DOHH2 (cell line): ENCODE measurements around the gene ACTR10.

Source experiments
- H3F3A ChIP-seq: fragments of 200-600 bp; sonication (generic), shearing (Covaris generic); 2 replicates; pipeline ENCODE4 v1.6.0; 2016; ENCODE audit warnings: antibody characterized with exemption, mild to moderate bottlenecking; ENCODE audit not compliant: control insufficient read depth, insufficient read depth
- H3K27ac ChIP-seq: fragments of 200-600 bp; sonication (generic); 2 replicates; pipeline ENCODE4 v1.5.1; 2014; ENCODE audit warnings: low read depth, mild to moderate bottlenecking, low read length, moderate library complexity
- H3K27me3 ChIP-seq: fragments of 200-600 bp; sonication (generic); 2 replicates; pipeline ENCODE4 v1.6.1; 2014; ENCODE audit warnings: mild to moderate bottlenecking, low read length, mixed read lengths; ENCODE audit not compliant: control insufficient read depth
- H3K36me3 ChIP-seq: fragments of 200-600 bp; sonication (generic); 2 replicates; pipeline ENCODE4 v1.6.1; 2014; ENCODE audit warnings: mild to moderate bottlenecking, low read length, moderate library complexity, mixed read lengths; ENCODE audit not compliant: control insufficient read depth
- H3K4me1 ChIP-seq: fragments of 200-600 bp; sonication (generic); 2 replicates; pipeline ENCODE4 v1.6.1; 2014; ENCODE audit warnings: mild to moderate bottlenecking, low read length, mixed read lengths; ENCODE audit not compliant: control insufficient read depth
- H3K4me2 ChIP-seq: fragments of 200-600 bp; sonication (generic); 2 replicates; pipeline ENCODE4 v1.6.0; 2014; ENCODE audit warnings: mild to moderate bottlenecking, low read length, moderate library complexity
- H3K4me3 ChIP-seq: fragments of 200-600 bp; sonication (generic); 2 replicates; pipeline ENCODE4 v1.5.1; 2014; ENCODE audit warnings: mild to moderate bottlenecking, low read length, mixed read lengths
- H3K79me2 ChIP-seq: fragments of 200-600 bp; sonication (generic); 2 replicates; pipeline ENCODE4 v1.6.1; 2014; ENCODE audit warnings: mild to moderate bottlenecking, low read length, mixed read lengths; ENCODE audit not compliant: control insufficient read depth
- H3K9me2 ChIP-seq: fragments of 200-600 bp; sonication (generic); replicated peaks from 2 replicates; pipeline ENCODE4 v1.6.1; 2014; ENCODE audit warnings: mild to moderate bottlenecking, low read length, mixed read lengths; ENCODE audit not compliant: control insufficient read depth
- H3K9me3 ChIP-seq: fragments of 200-600 bp; sonication (generic); 2 replicates; pipeline ENCODE4 v1.6.1; 2014; ENCODE audit warnings: antibody characterized with exemption, low read length, mixed read lengths; ENCODE audit not compliant: control insufficient read depth, insufficient read depth
- H4K20me1 ChIP-seq: fragments of 200-600 bp; sonication (generic); 2 replicates; pipeline ENCODE4 v1.6.0; 2014; ENCODE audit warnings: low read depth, mild to moderate bottlenecking, antibody characterized with exemption, low read length, moderate library complexity; ENCODE audit not compliant: control insufficient read depth, insufficient read depth
- EZH2phosphoT487 ChIP-seq: fragments of 200-600 bp; sonication (generic); IDR thresholded peaks from 2 replicates; pipeline ENCODE4 v1.6.1; 2017; ENCODE audit warnings: borderline replicate concordance, mild to moderate bottlenecking, antibody characterized with exemption, low read length, moderate library complexity, mixed read lengths
- TF ChIP-seq, protein P1 (sequence below): fragments of 200-600 bp; sonication (generic); IDR thresholded peaks from one replicate; pipeline ENCODE4 v1.5.1; 2014; ENCODE audit warnings: antibody characterized with exemption, mild to moderate bottlenecking, low read depth, low read length; ENCODE audit not compliant: poor library complexity, severe bottlenecking

Gene ACTR10

DNA sequence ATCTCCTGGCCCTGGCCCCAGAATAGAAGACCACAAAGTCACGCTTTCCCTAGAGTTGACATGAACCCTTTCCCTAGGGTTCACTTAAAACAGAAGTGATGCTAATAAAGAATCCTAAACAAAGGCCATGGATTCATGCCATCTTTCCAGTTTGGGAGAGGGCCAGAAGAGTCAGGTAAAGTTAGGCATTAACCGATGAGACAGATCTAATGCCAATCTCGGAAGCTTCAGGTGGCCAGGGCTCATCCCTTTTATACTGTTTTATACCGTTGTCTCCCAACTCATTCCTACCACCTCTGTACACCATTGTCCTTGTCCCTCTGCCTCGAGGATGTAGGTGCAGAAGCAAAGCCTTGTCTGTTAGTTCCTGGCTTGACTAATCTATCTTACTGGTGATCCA lies 22.8 kb upstream of the ACTR10 start:
- Histone ChIP-seq H3K4me2 (no peak overlapping the region), H3K36me3 (no peaks in the 10 kb centered on the region), H3K27me3 (no peaks in the 10 kb centered on the region), H3K79me2 (no peaks in the 10 kb centered on the region), H3K4me3 (no peak overlapping the region), H3K9me2 (no peaks in the 10 kb centered on the region), H3K4me1 (no peaks in the 10 kb centered on the region), H3K27ac (no peak overlapping the region), H3K9me3 (no peaks in the 10 kb centered on the region), H3F3A (no peaks in the 10 kb centered on the region), H4K20me1 (no peaks in the 10 kb centered on the region)
- TF ChIP-seq, protein P1, sequence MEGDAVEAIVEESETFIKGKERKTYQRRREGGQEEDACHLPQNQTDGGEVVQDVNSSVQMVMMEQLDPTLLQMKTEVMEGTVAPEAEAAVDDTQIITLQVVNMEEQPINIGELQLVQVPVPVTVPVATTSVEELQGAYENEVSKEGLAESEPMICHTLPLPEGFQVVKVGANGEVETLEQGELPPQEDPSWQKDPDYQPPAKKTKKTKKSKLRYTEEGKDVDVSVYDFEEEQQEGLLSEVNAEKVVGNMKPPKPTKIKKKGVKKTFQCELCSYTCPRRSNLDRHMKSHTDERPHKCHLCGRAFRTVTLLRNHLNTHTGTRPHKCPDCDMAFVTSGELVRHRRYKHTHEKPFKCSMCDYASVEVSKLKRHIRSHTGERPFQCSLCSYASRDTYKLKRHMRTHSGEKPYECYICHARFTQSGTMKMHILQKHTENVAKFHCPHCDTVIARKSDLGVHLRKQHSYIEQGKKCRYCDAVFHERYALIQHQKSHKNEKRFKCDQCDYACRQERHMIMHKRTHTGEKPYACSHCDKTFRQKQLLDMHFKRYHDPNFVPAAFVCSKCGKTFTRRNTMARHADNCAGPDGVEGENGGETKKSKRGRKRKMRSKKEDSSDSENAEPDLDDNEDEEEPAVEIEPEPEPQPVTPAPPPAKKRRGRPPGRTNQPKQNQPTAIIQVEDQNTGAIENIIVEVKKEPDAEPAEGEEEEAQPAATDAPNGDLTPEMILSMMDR, result no peak
- no peak for TF ChIP-seq EZH2phosphoT487

DNA sequence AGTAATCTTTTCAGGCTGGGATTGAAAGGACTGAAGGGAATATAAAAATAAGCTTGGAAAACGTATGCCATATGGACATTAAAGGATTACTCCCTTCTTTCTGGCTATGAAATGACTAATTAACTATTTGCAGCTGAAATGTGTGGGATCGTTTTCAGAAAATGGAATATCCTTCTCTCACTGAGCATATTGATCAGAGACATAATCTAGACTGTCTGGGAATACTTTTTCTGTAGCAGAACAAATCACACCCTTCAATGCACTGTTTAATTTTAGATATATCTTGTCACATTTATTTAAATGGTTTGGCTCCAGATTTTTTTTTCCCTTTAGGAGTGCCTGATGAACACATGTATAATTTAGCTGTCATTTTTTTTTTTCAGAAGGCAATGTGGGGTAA lies 10.8 kb upstream of the ACTR10 start:
- no peak for TF ChIP-seq EZH2phosphoT487
- TF ChIP-seq, protein P1, result no peak
- Histone ChIP-seq H4K20me1 (no peaks in the 10 kb centered on the region), H3K36me3 (no peaks in the 10 kb centered on the region), H3K9me2 (no peaks in the 10 kb centered on the region), H3K4me3 (no peak overlapping the region), H3F3A (no peaks in the 10 kb centered on the region), H3K4me1 (no peaks in the 10 kb centered on the region), H3K79me2 (no peaks in the 10 kb centered on the region), H3K4me2 (no peak overlapping the region), H3K27me3 (peaks cover 11% of the 10 kb centered on the region), H3K9me3 (no peaks in the 10 kb centered on the region), H3K27ac (no peak overlapping the region)

DNA sequence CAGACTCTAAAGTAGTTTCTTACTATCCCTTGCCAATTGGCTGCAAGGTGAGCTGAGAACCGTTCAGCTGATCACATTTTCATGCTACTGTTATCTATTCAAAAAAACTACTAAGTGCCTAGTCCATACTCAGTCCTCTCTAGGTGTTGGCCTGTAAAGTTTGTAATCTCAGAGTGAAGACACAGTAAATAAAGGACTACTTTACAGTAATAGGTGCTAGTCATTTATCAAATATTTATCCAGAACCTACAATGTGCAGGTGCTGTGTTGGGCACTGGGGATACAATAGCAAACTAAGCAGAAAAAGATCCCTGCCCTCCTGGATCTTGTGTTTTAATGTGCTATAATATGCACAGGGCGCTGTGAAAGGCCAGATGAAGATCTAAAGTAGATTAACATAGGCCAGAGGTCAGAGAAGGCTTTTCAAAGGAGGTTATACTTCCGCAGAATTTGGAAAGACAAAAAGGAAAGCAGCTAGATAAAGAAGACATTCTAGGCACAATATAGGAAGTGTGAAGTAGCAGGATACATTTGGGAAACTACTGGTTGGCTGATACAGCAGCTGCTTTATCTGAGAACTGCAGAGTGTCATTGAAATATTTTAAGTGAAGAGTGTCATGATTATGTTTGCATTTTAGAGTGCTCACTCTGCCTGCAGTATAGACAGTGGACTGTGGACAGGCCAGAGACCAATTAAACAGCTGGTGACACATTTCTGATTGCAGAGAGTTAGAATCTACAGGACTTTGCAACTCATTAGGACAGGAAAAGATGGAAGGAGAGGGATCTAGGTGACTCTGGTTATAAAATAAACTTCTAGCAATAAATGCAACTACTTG lies 8.0 kb upstream of the ACTR10 start:
- Histone ChIP-seq H3K27me3 (peaks cover 11% of the 10 kb centered on the region), H3F3A (no peaks in the 10 kb centered on the region), H3K9me3 (no peaks in the 10 kb centered on the region), H3K4me1 (no peaks in the 10 kb centered on the region), H3K79me2 (no peaks in the 10 kb centered on the region), H3K9me2 (no peaks in the 10 kb centered on the region), H4K20me1 (no peaks in the 10 kb centered on the region), H3K4me3 (no peak overlapping the region), H3K36me3 (no peaks in the 10 kb centered on the region), H3K4me2 (no peak overlapping the region), H3K27ac (no peak overlapping the region)
- TF ChIP-seq, protein P1, result no peak
- TF ChIP-seq EZH2phosphoT487, result no peak
